ENCODE data around the gene CCDC186.
"Not testable (repeated sequence)": the region's sequence is repeated elsewhere in the genome, so short reads cannot be mapped to it uniquely, and the experiment has no call there.

The CCDC186 gene

GRCh38 chr10:114172776-114173602, 1.0 kb downstream of the CCDC186 start:
- peak; percentile 30 for DNase-seq

- no peak for DNase-seq
Measured at GRCh38 chr10:114172216-114172615, 1.8 kb downstream of the CCDC186 start.

- no peak for DNase-seq
Measured at GRCh38 chr10:114168450-114169009, 5.5 kb downstream of the CCDC186 start.

GRCh38 chr10:114167985-114168384, 6.0 kb downstream of the CCDC186 start:
- no peak for DNase-seq

- DNase-seq, result no peak
Measured at GRCh38 chr10:114166494-114166893, 7.5 kb downstream of the CCDC186 start.

GRCh38 chr10:114166043-114166442, 8.0 kb downstream of the CCDC186 start:
- DNase-seq, result no peak

GRCh38 chr10:114163062-114163461, 10.9 kb downstream of the CCDC186 start:
- no peak for DNase-seq

GRCh38 chr10:114157912-114158311, 16.1 kb downstream of the CCDC186 start:
- DNase-seq, result no peak

GRCh38 chr10:114151892-114152291, 22.1 kb downstream of the CCDC186 start:
- DNase-seq, result no peak

- no peak for DNase-seq
Measured at GRCh38 chr10:114151486-114151885, 22.5 kb downstream of the CCDC186 start.

- DNase-seq, result not testable (repeated sequence)
Measured at GRCh38 chr10:114149476-114149875, 24.5 kb downstream of the CCDC186 start.

GRCh38 chr10:114143160-114143559, 30.8 kb downstream of the CCDC186 start:
- no peak for DNase-seq

- peak; percentile 71 for DNase-seq
Measured at GRCh38 chr10:114142018-114142417, 32.0 kb downstream of the CCDC186 start.

- not testable (repeated sequence) for DNase-seq
Measured at GRCh38 chr10:114140827-114141226, 33.2 kb downstream of the CCDC186 start.

GRCh38 chr10:114140036-114140435, 34.0 kb downstream of the CCDC186 start:
- no peak for DNase-seq

GRCh38 chr10:114138581-114138980, 35.4 kb downstream of the CCDC186 start:
- DNase-seq, result no peak

- no peak for DNase-seq
Measured at GRCh38 chr10:114135476-114135875, 38.5 kb downstream of the CCDC186 start.

GRCh38 chr10:114131094-114131493, 42.9 kb downstream of the CCDC186 start:
- no peak for DNase-seq

- DNase-seq, result no peak
Measured at GRCh38 chr10:114121031-114121430, 53.0 kb downstream of the CCDC186 start.

- DNase-seq, result no peak
Measured at GRCh38 chr10:114118514-114118913, 55.5 kb downstream of the CCDC186 start.

GRCh38 chr10:114117728-114118127, 56.3 kb downstream of the CCDC186 start:
- no peak for DNase-seq

- DNase-seq, result peak; percentile 85
Measured at GRCh38 chr10:114115661-114116445, 58.1 kb downstream of the CCDC186 start.

GRCh38 chr10:114110174-114110972, 63.6 kb downstream of the CCDC186 start:
- no peak for DNase-seq
